Left lung (tissue), 10 donors: ENCODE data around the gene FEV. TPM values are rescaled to one million over a fixed set of nuclear protein-coding genes. Genes with fewer than 3 reads are reported as not detected.

Experiments
- ATAC-seq: fragments of 200-7000 bp; cut with Tn5 transposase; one replicate; pipeline ENCODE4 v1.9.1; 2020; ENCODE audit warnings: moderate library complexity
- DNase-seq, 4 donors: peaks; one replicate each; pipeline ENCODE4 v3.0.0-alpha.2; 2013 to 2020
- H3K27ac ChIP-seq, 2 donors: fragments of 200-600 bp; sonication (generic) in 1 of 2; one replicate each; pipeline versions ENCODE4 v1.5.0 to v1.8.0; 2020 to 2021
- H3K27me3 ChIP-seq, 2 donors: fragments of 200-600 bp; sonication (generic) in 1 of 2; one replicate each; pipeline versions ENCODE4 v1.5.0 to v1.8.0; 2020 to 2021
- H3K36me3 ChIP-seq, 2 donors: fragments of 200-600 bp; sonication (generic) in 1 of 2; one replicate each; pipeline versions ENCODE4 v1.5.0 to v1.8.0; 2020 to 2021
- H3K4me1 ChIP-seq, 2 donors: fragments of 200-600 bp; one replicate each; pipeline ENCODE4 v1.8.0; 2021
- H3K4me3 ChIP-seq, 2 donors: fragments of 200-600 bp; sonication (generic) in 1 of 2; one replicate each; pipeline versions ENCODE4 v1.5.0 to v1.8.0; 2020 to 2021; ENCODE audit warnings: mild to moderate bottlenecking in 1 of 2
- H3K9me3 ChIP-seq, 2 donors: fragments of 200-600 bp; sonication (generic) in 1 of 2; one replicate each; pipeline versions ENCODE4 v1.5.0 to v1.8.0; 2020 to 2021
- intact Hi-C, 2 donors: fragments of 100-400 bp; cut with DNase I; formaldehyde crosslinking; loops; one replicate each; pipeline versions ENCODE4 v1.11.2 to v1.14.2; 2022
- polyA plus RNA-seq, 6 donors: library from polyadenylated mRNA; unstranded; fragments of 120-200 nt; gene quantifications; one replicate each; pipeline ENCODE4 v1.2.1, GENCODE V29; 2013; ENCODE audit not compliant: insufficient read length in 6 of 6
- total RNA-seq, 2 donors: library from RNA; stranded (reverse); fragmentation: NEBNext Ultra II Directional; extraction: Animal tissue kit (Norgen Biotek cat#: 25700); gene quantifications; one replicate each; pipeline ENCODE4 v1.2.1, GENCODE V29; 2021
- TF ChIP-seq, protein P1 (sequence below), 2 donors: fragments of 200-600 bp; sonication (generic) in 1 of 2; IDR thresholded peaks; one replicate each; pipeline versions ENCODE4 v1.5.0 to v1.8.0; 2021; ENCODE audit warnings: antibody characterized with exemption in 2 of 2
- donor health status: DM: no; HTN: yes; CAD: no.
- donor health status: DM: no; HTN: no; CAD: no.

The FEV gene
- total and polyA plus RNA-seq, 8 donors = not detected

GRCh38 chr2:218962859-218963492 lies 22.0 kb downstream of the FEV start:
- Histone ChIP-seq H3K27me3 (peaks cover 51 to 94% of the 10 kb centered on the region in 2 donors), H3K9me3 (no peaks in the 10 kb centered on the region), H3K36me3 (no peaks in the 10 kb centered on the region), H3K4me3 (no peak overlapping the region), H3K4me1 (peaks cover 0 to 15% of the 10 kb centered on the region in 2 donors), H3K27ac (no peak overlapping the region)
- intact Hi-C loops = no loop called here
- TF ChIP-seq, protein P1, sequence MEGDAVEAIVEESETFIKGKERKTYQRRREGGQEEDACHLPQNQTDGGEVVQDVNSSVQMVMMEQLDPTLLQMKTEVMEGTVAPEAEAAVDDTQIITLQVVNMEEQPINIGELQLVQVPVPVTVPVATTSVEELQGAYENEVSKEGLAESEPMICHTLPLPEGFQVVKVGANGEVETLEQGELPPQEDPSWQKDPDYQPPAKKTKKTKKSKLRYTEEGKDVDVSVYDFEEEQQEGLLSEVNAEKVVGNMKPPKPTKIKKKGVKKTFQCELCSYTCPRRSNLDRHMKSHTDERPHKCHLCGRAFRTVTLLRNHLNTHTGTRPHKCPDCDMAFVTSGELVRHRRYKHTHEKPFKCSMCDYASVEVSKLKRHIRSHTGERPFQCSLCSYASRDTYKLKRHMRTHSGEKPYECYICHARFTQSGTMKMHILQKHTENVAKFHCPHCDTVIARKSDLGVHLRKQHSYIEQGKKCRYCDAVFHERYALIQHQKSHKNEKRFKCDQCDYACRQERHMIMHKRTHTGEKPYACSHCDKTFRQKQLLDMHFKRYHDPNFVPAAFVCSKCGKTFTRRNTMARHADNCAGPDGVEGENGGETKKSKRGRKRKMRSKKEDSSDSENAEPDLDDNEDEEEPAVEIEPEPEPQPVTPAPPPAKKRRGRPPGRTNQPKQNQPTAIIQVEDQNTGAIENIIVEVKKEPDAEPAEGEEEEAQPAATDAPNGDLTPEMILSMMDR (IDR thresholded peaks at IDR 0.05) = no peak
- ATAC-seq = peak; percentile 70
- DNase-seq = peak in 3 of 4 donors; percentile 59 to 78 (median 60)

- no peak for ATAC-seq
These were observed 23.1 kb downstream of the FEV start for GRCh38 chr2:218961651-218962570.

GRCh38 chr2:218961229-218961628 lies 23.8 kb downstream of the FEV start:
- ATAC-seq (no peak), DNase-seq (no peak)
- Histone ChIP-seq H3K9me3 (no peaks in the 10 kb centered on the region), H3K27me3 (peaks cover 51 to 100% of the 10 kb centered on the region in 2 donors), H3K4me3 (no peak overlapping the region), H3K4me1 (peaks cover 0 to 15% of the 10 kb centered on the region in 2 donors), H3K36me3 (no peaks in the 10 kb centered on the region), H3K27ac (no peak overlapping the region)
- TF ChIP-seq, protein P1 (IDR thresholded peaks at IDR 0.05) = no peak
- intact Hi-C loops = no loop called here

More at GRCh38 chr2:218961651-218962570, 23.1 kb downstream of the FEV start:
- H3K27me3 ChIP-seq = peaks cover 51 to 97% of the 10 kb centered on the region in 2 donors
- no peaks in the 10 kb centered on the region for H3K9me3 ChIP-seq
- no peak overlapping the region for H3K27ac ChIP-seq
- H3K4me3 ChIP-seq = no peak overlapping the region
- intact Hi-C loops = no loop called here
- peaks cover 0 to 15% of the 10 kb centered on the region in 2 donors for H3K4me1 ChIP-seq
- TF ChIP-seq, protein P1 (IDR thresholded peaks at IDR 0.05) = no peak
- no peaks in the 10 kb centered on the region for H3K36me3 ChIP-seq
- no peak for DNase-seq

DNA sequence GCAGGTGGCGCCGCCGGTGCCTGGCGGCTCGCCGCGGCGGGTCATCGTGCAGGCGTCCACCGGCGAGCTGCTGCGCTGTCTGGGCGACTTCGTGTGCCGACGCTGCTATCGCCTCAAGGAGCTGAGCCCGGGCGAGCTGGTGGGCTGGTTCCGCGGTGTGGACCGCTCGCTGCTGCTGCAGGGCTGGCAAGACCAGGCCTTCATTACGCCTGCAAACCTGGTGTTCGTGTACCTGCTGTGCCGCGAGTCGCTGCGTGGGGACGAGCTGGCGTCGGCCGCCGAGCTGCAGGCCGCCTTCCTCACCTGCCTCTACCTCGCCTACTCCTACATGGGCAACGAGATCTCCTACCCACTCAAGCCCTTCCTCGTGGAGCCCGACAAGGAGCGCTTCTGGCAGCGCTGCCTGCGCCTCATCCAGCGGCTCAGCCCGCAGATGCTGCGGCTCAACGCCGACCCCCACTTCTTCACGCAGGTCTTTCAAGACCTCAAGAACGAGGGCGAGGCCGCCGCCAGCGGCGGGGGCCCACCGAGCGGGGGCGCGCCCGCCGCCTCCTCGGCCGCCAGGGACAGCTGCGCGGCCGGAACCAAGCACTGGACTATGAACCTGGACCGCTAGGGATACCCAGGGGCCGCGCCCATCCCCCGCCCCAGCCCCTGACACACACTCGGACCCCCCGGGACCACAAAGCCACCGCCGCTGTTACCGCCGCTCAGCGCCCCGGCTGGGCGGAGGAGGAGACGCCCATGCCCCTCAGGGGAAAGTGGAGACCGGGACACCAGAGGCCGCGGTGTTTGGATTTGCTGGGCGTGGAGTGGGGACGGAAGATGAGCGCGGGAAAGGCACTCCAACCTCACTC lies 24.4 kb downstream of the FEV start:
- Histone ChIP-seq H3K27ac (no peak overlapping the region), H3K27me3 (peaks cover 51 to 100% of the 10 kb centered on the region in 2 donors), H3K4me3 (no peak overlapping the region), H3K4me1 (peaks cover 0 to 15% of the 10 kb centered on the region in 2 donors), H3K36me3 (no peaks in the 10 kb centered on the region), H3K9me3 (no peaks in the 10 kb centered on the region)
- DNase-seq (no peak), ATAC-seq (no peak)
- intact Hi-C loops = no loop called here
- TF ChIP-seq, protein P1 (IDR thresholded peaks at IDR 0.05) = no peak
